ENCODE measurements around the gene RNU5B-1.

DNA sequence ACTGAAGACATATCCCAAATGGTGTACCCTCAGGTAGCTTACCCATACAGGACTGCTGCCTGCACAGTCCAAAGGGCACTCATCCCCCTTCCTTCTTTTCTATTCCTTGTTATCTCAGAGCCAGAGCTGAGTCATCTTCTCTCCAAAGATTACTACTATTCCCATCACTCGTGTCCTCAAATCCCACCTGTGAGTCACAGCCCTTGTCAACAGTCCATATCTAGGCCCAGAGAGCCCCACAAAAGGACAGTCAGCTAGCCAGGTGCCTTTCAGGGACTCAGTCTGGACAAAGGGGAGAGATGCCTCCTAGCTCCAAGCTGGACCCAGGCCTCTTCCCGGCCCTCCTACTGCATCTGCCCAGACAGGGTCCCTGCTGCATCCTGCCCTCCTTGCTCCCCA is 28.8 kb upstream of the RNU5B-1 start:
- TF ChIP-seq EZH2phosphoT487 (IDR thresholded peaks at IDR 0.05; ENCODE audit: insufficient read depth, low read depth) = no peak
- TF ChIP-seq EZH2 (IDR thresholded peaks at IDR 0.05; ENCODE audit: insufficient read depth, poor library complexity, severe bottlenecking) = no peak
